Sciatic nerve (tissue), 2 donors: ENCODE results near the gene HDAC4. TPM values are rescaled to one million over a fixed set of nuclear protein-coding genes. Genes with fewer than 3 reads are reported as not detected.

Experiments used
- ATAC-seq: fragments of 200-7000 bp; cut with Tn5 transposase; one replicate; pipeline ENCODE4 v1.9.1; 2020; ENCODE audit warnings: mild to moderate bottlenecking, moderate library complexity
- DNase-seq: peaks from one replicate; pipeline ENCODE4 v3.0.0-alpha.2; 2020; ENCODE audit warnings: low spot score
- intact Hi-C: fragments of 100-400 bp; cut with DNase I; formaldehyde crosslinking; loops from one replicate; pipeline ENCODE4 v1.14.2; 2022
- total RNA-seq: library from RNA; stranded (reverse); fragmentation: NEBNext Ultra II Directional; extraction: Animal tissue kit (Norgen Biotek cat#: 25700); gene quantifications from one replicate; pipeline ENCODE4 v1.2.1, GENCODE V29; 2021
- donor health status: DM: no; HTN: no; CAD: no.
- donor health status: DM: no; HTN: no; CAD: no.

The HDAC4 gene
- total RNA-seq, 1 donor from 2014 or later: 99.5 TPM

DNA sequence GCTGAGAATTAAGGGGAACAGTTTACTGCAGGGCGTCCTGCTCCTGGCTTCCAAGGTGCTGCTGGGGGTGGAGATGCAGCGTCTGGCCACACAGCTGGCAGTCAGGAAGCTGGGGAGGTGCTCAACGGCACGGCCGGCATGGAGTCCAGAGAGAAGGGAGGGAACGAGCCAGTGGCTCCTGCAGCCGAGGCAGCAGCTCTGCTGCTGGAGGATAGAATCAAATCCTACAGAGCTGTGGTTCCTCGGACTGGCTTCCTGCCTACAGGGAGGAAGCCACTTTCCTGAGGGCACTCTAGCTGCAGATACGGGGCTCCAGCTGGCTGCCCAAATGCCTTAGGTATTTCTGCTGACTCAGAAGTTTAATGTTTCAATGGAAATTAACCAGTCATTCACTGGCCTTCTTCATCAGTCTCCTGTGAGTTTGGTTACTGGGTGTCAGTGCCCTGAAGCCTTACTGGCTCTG is 286.7 kb downstream of the HDAC4 start:
- ATAC-seq: no peak
- DNase-seq: no peak
- intact Hi-C loops: no loop called here

DNA sequence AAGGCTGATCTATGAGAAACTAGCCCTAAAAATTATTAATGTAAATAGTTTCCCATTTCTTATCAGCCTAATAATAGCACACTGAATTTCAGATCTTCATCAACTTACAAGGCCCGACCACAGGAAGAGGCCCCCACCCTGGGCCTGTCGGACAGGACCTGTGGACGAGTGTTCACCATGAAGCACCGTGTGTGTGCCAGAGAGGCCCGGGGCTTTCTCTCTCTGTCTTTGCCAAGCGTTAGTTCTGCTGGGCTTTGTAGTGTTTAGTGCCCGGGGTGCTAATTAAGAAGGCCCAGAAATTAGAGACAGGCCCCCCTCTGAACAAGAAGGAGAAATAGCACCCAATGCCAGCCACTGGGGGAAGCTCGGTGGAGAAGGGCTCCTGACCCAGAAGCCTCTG is 287.2 kb downstream of the HDAC4 start:
- intact Hi-C loops: no loop called here

DNA sequence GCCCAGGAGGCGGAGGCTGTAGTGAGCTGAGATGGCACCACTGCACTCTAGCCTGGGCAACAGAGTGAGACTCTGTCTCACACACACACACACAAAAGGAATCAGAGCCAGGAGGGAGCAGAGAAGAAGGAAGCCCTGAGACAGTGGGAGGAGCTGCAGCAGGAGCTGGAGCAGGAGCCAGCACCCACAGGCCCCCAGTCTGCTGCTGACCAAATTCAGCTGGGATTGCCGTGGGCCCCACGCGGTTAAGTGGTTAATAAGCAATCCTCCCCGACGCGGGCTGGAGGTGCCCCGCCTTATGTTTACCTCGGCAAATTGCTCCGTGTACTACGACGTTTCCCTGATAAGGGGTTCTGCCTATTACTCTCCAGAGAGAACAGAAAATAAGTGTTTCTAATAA is 287.6 kb downstream of the HDAC4 start:
- intact Hi-C loops: no loop called here
- DNase-seq (no peak), ATAC-seq (peak; percentile 60)

More for the DNA sequence above, 287.2 kb downstream of the HDAC4 start:
- ATAC-seq (no peak), DNase-seq (no peak)

DNA sequence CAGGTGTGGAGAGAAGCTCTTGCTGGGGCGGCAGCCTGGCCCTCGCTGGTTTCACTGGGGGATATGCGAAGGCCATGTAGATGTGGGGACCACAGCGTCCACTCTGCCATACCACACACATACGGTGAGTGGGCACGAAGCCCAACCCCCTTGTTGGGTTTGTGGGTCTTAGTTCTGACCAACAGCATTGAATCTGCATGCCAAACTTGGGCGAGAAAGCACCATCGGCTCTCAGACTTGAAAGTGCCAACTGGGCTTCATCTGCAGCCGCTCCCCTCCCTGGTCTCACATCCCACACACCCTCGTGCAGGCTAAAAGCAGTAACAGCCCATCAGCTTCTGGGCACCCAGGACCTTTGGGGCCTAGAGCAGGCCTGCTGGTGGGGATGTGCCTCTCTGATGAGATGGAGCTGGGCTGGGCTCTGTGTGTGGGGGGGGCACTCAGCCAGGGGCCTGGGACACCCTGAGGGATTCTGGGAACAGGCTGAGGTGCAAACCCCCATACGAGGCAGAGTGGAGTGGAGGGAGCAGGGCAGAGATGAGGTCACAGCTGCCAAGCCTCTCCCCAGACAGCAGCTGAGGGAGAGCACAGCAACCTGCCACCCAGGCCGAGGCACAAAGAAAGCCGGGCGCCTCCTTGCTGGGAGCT is 288.6 kb downstream of the HDAC4 start:
- intact Hi-C loops: no loop called here
- DNase-seq: no peak

DNA sequence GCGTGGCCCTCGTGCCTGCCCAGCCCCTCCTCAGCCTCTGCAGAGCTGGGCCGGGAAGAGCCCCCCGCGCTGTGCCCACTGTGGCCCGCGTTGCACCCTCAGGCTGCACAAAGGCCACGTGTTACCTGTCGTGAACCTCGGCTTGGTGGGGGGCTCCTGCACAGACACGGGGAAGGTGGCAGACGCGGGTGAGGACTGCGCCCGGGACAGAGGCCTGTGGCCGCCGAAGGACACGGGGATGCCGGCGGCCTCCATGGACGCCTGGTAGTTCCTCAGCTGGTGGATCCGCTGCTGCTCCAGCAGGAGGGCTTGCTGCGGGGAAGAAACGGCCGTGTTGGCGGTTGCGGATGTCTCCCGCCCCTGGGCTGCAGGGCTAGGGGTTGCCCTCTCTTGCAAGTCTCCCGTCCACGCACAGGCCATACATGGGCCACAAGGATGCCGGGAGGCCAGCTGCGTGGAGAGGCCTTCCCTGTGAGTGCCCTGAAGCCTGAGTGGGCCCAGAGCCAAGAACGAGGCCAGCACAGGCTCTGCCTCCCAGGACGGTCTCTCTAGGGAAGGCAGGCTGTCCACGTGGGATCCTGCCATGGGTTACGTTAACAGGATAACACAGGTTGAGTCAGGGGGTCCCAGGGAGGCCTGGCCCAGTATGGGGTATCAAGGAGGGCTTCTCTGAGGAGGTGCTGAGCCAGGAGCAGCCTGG is 289.3 kb downstream of the HDAC4 start:
- ATAC-seq (peak; percentile 1), DNase-seq (no peak)
- intact Hi-C loops: no loop called here

More for the DNA sequence above, 288.6 kb downstream of the HDAC4 start:
- no peak for ATAC-seq

DNA sequence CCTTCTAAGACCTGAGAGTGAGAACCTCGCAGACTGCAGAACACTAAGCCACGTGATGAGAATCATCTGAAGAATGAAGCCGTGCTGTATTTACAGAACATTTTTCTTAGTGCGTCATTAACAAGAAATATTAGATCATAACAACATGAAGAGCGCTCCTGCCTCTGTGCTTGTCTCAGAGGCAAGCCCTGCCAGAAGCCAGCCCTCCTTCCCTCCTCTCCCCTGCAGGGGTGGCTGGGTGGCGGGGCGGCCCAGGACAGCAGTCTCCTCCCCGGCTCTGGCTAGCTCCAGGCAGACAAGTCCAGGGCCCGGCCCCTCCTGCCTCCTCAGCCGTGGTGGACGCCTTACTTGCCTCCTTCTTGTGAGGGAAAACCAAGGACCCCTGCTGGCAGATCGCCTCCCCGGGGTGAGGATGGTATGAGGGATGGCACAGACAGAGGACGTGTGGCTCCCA is 290.2 kb downstream of the HDAC4 start:
- intact Hi-C loops: no loop called here
- peak; percentile 78 for DNase-seq
- peak; percentile 78 for ATAC-seq

DNA sequence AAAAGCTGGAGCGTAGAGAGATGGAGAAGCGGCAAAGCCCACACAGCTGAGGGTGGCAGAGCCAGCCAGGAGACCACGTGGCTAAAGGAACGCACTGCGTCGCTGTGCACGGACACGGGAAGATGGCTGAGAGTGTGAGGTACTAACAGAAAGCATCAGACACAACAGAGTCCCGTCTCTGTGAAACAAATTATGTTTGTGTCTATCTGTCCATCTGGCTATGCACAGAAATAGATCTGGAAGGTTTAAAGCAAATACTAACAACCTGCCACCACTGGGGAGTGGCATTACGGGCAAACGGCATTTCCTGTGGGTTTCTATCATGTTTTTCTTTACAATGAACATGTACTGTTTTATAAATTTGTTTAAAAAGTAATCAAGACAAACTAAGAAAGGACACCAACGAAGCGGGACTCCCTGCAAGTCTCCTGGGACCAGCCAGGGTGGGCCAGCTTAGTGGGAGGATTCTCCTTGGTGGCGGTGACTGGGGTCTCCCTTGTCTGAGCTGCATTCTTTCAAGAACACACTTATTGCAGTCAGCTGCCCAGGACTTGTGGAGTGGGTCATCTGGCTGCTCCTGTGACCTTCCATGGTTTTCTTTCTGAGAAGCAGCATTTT is 290.8 kb downstream of the HDAC4 start:
- DNase-seq (no peak), ATAC-seq (no peak)
- intact Hi-C loops: loop anchor here (5.0 kb wide), 1 partner anchor 73 kb away; no protein-coding TSS in a partner anchor

DNA sequence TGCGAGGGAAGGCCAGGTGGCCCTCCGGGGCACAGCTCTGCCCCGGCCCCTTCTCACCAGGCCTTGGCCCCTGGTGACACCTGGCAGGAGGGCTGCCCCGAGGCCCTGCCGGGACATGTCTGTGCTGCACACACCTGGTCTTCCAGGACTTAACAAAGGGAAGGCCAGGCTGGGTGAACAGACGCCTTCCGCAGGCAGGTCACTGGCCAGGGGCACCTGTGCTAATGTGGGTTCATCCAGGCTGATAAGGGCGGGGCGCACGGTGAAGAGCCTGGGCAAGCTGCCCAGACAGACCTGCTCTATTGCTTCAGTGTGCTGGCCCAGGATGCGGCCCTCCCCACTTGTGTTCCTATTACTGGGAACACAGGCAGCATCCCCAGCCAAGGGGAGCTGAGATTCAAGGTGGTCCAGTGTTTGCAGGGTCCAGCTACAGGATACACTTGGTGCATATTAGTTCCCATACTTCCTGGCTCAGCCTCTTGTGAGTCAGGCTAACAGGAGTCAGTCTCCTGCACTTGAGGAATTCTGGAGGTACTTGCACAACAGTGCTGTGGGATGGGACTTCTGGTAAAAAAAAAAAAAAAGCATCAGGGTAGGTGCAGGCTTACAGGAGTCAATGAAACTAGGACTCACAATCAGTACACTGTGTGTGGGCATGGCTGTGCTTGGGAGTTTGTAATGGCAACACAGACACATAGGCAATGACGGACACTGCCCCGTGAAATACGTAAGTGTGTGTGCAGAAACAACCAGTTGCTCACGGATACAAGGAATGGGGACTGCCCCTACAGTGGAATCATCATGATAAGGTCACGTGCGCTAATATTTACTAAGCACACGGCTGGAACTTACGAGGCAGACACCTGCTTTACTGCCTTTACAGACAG is 291.5 kb downstream of the HDAC4 start:
- ATAC-seq: no peak
- no peak for DNase-seq
- intact Hi-C loops: loop anchor here (5.0 kb wide), 1 partner anchor 72 kb away; no protein-coding TSS in a partner anchor

DNA sequence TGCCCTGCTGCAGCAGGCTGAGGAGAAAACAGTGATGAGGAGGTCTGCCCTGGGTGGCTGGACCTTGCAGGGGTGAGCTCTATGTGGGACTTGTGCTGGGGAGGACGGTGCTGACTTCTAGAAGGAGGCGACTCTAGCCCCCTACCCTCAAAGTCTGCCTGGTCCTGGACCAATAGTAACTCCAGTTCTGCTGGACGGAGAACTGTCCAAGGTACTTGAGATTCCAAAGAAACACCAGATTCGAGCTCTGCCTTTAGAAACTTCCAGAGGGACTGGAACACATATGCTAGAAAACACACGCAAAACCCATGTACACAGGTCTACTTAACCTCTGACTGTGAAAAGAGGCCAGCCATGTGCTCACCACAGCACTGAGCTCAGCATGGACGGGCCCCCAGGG is 292.4 kb downstream of the HDAC4 start:
- intact Hi-C loops: loop anchor here (5.0 kb wide), 1 partner anchor 71 kb away; no protein-coding TSS in a partner anchor
- no peak for DNase-seq

DNA sequence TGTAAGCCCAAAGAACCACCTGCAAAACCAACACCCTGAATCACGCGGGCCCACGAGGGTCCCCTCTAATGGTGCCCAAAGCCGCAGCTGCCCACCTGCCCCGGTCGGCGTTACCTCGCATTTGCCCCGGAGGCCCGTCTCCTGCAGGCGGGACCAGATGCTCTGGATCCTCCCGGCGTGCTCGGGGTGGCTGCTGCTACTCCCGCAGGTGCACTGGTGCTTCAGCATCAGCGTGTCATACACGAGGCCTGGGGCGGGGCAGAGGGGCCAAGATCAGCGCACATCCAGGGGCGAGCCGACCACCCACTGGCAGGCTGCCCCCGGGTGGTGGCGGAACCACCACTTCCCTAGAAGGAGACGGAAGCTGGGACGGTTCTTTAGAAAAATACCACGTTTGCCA is 292.9 kb downstream of the HDAC4 start:
- ATAC-seq: no peak
- intact Hi-C loops: loop anchor here (5.0 kb wide), 1 partner anchor 71 kb away; no protein-coding TSS in a partner anchor
- DNase-seq: no peak

More for the DNA sequence above, 292.4 kb downstream of the HDAC4 start:
- no peak for ATAC-seq

DNA sequence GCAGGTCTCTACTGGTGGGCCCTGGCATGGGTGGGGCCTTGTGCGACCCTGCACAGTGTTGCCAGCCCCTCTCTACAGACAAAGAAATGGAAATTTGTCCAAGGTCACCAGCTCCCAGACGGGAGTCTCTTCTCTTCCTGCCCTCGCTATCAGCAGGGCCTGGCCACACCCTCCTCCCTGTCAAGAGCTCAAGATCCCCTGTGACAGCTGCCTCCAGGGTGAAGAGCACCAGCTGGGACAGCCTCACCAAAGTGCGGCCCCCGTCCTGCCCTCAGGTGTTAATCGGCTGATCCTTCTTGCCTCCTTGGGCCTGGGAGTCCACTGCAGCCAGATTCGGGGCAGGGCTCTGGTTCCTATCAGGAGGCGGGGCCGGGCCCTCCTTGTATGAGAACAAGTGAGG is 293.9 kb downstream of the HDAC4 start:
- no peak for DNase-seq
- intact Hi-C loops: loop anchor here (5.0 kb wide), 1 partner anchor 70 kb away; no protein-coding TSS in a partner anchor
- ATAC-seq: no peak

DNA sequence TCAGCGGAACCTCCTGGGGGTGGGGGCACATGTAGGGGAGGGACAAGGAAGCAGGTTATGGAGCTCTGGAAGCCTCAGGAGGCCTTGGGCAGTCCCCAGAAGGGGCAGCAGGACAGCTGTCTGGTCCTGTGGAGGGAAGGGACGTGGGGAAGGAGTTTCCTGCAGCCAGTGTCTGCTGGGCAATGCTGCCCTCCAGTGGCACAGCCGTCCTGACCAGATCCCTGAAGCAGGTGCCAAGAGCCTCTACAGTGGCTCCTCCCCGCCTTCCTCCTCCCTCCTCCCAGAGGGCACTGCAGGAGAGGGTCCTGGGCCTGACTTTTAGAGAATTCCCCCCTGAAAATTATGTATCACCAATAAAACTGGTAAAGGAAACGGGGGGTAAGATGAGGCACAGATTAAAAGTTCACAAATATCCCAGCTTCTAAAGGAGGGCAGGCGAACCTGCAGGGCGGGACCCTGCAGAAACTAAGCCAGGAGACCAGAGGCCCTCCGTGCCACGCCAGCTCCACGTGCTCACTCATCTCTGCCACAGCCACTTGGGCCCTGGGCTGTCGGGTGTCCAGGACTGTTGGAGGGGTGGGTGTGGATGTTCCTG is 294.4 kb downstream of the HDAC4 start:
- ATAC-seq (peak; percentile 61), DNase-seq (no peak)
- intact Hi-C loops: loop anchor here (5.0 kb wide), 1 partner anchor 69 kb away; no protein-coding TSS in a partner anchor

DNA sequence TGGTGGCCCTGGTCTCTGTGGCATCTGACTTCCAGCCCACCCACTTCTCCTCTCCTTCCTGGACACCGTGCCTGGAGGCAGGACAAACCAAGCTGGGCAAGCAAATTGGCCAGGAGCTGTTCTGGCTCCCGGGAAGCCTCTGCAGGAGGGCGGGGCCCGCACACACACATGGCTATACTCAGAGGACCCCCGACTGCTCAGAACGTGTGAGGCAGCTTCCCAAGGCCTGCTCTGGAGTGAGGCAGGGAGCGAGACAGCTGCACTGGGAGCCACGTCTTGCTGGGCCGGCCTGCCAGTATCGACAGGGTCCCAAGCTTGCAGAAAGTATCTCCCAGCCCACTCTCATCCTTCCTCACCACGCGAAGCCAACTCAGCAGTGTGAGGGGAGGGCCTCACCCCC is 295.6 kb downstream of the HDAC4 start:
- DNase-seq (no peak), ATAC-seq (no peak)
- intact Hi-C loops: loop anchor here (5.0 kb wide), 1 partner anchor 68 kb away; no protein-coding TSS in a partner anchor

DNA sequence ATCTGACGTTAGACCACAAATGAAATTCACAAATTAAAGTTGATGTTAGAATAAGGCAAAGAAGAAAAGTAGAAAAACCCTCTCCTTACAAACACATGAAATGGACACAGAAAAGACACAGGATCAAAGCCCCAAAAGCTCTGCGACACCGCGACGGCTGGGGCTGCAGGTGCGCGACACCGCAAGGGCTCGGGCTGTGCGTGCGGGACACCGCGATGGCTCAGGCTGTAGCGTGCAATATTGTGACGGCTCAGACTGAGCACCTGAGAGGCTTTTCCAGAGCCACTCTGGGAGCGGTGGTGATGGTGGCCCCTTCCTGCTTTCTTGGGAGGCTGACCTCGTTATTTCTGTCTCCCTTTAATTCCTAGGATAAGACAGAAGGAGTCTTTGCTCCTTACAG is 296.0 kb downstream of the HDAC4 start:
- no peak for DNase-seq
- no peak for ATAC-seq
- intact Hi-C loops: loop anchor here (5.0 kb wide), 1 partner anchor 67 kb away; no protein-coding TSS in a partner anchor

DNA sequence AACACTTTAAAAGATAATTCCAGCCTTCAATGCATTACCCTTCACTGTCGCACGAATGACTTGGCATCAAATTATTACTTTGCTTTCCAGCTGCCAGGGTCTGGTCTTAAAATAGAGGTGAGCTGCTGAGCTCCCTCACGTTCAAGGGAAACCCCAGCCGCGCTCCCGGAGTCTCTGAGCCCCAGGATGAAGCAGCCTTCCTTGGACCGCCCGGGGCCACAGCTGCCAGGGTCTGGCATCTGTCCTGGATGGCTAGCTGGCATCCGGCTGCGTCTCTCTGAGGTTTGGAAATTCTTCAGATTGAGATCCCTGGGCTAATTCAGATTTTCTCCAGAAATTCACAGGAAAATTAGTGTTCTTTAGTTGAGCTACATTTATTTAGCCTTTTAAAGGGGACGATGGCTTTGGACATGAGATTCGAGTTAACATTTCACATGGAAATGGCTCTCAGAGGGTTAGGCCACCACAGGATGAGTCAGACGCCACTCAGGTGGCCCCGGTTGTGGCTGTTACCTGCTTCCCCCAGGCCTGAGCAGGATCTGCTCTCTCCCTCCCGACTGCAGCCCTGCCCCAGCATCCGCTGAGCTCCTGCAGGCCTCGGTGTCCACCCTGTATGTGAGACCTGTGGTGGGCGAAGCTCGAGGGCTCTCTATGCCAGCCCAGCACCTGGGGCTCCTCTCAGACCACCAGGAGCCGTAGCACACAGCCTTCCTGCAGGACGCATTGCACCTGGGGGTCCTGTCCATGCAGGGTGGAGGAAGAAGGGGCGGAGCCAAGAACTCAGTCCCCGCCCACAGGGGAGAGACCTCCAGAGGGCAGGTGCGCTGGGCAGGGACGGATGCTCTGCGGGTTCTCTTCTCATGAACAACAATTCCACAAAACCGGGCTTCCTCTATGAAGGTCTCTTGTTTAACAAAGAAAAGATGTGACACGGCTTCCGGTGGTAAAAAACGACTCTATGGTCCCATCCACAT is 297.4 kb downstream of the HDAC4 start:
- intact Hi-C loops: no loop called here
- no peak for ATAC-seq

DNA sequence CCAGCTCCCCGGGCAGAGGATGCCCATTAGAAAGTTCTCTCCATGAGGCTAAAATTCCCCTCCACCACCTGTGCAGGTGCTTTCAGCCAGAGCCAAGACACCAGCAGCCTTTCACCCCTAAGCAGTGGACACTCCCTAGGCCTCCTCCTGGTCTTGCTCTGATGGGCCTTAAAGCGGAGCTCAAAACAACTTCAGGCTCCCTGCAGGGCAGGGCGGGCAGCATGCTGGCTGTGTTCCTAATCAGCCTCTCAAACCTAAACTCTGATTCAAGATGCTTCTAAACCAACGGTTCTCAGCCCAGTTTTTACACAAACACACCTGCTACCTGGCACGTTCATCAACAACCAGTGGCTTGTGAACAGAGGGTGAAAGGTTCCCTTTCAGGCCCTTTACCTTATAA is 298.6 kb downstream of the HDAC4 start:
- intact Hi-C loops: no loop called here
- ATAC-seq: no peak
- no peak for DNase-seq

More for the DNA sequence above, 297.4 kb downstream of the HDAC4 start:
- no peak for DNase-seq

DNA sequence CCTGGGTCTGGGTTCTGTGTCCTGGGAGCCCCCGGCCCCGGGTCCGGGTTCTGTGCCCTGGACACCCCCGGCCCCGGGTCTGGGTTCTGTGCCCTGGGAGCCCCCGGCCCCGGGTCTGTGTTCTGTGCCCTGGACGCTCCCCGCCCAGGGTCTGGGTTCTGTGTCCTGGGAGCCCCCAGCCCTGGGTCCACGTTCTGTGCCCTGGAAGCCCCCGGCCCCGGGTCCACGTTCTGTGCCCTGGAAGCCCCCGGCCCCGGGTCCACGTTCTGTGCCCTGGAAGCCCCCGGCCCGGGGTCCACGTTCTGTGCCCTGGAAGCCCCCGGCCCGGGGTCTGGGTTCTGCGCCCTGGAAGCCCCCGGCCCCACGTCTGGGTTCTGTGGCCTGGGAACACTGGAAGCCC is 299.0 kb downstream of the HDAC4 start:
- intact Hi-C loops: no loop called here
- DNase-seq (no peak), ATAC-seq (no peak)
